Measurements from ENCODE around the gene WSCD2.

Gene WSCD2

DNA sequence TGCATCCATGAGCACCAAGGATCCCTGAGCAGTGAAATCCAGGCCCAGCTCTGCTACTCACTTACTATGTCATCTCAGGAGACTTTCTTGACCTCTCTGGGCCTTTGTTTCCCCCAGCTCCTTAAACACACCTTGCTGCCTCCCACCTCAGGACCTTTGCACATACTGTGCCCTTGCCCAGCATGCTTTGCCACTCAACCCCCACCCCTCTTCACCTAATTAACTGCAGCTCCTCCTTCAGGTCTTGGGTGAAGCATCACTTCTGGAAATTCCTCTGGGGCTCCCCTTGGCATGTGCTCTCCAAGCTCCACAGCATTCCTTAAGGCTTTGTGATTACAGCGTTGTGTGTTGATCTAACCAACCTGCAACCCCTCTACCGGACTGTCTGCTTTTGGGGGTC, 15.9 kb downstream of the WSCD2 start:
- Mint-ChIP-seq H3K9me3 (no peaks in the 10 kb centered on the region), H3K4me3 (no peak overlapping the region), H3K4me1 (no peaks in the 10 kb centered on the region), H3K36me3 (ENCODE audit: low read depth) (no peaks in the 10 kb centered on the region), H3K27ac (no peak overlapping the region), H3K27me3 (ENCODE audit: low read depth) (peaks cover 16% of the 10 kb centered on the region)
- TF ChIP-seq, protein P1, sequence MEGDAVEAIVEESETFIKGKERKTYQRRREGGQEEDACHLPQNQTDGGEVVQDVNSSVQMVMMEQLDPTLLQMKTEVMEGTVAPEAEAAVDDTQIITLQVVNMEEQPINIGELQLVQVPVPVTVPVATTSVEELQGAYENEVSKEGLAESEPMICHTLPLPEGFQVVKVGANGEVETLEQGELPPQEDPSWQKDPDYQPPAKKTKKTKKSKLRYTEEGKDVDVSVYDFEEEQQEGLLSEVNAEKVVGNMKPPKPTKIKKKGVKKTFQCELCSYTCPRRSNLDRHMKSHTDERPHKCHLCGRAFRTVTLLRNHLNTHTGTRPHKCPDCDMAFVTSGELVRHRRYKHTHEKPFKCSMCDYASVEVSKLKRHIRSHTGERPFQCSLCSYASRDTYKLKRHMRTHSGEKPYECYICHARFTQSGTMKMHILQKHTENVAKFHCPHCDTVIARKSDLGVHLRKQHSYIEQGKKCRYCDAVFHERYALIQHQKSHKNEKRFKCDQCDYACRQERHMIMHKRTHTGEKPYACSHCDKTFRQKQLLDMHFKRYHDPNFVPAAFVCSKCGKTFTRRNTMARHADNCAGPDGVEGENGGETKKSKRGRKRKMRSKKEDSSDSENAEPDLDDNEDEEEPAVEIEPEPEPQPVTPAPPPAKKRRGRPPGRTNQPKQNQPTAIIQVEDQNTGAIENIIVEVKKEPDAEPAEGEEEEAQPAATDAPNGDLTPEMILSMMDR (IDR thresholded peaks at IDR 0.05; ENCODE audit: unreplicated experiment in 3 of 3): no peak

DNA sequence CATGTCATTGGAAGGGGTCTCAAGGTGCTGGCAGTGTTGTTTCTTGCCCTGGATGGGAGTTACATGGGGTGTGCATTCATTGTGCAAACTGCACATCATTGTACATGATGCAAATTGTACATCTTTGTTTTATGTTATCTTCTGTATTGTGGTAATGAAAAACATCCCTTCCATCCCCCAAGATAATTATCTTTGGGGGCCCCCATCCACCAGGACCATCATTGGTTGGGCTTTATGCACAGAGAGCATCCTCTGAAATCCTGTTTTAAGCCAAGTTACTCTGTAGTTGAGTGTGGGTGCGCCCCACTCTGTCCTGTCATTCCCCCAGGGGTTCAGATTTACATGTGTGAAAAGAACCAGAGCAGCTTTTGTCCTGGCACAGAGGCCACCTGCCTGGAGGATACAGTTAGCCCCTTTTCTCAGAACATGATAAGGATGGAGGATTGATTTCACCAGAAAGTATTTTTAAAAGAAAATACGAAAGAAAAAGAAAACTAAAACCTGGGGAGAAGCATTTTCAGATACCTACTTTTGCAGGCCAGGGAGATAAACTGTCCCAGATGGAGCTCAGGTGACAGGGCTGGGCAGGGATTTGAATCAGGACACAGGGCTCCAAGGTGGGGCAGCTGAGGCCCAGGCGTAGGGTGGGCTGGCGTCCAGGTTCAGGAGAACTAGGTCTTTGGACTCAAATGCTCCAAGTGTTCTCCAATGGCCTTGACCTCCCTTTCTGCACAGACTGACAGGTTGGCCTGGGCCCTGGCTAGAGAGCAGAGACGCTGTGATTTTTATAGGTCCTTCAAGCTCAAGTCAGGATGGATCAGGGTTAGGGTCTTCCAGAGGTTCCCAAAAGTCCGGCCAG, 17.2 kb downstream of the WSCD2 start:
- TF ChIP-seq, protein P1 (IDR thresholded peaks at IDR 0.05; ENCODE audit: unreplicated experiment in 3 of 3): no peak
- H3K4me3 Mint-ChIP-seq: no peak overlapping the region
- no peak overlapping the region for H3K27ac Mint-ChIP-seq
- H3K27me3 Mint-ChIP-seq (ENCODE audit: low read depth): peaks cover 22% of the 10 kb centered on the region
- H3K9me3 Mint-ChIP-seq: no peaks in the 10 kb centered on the region
- no peaks in the 10 kb centered on the region for H3K36me3 Mint-ChIP-seq (ENCODE audit: low read depth)
- H3K4me1 Mint-ChIP-seq: no peaks in the 10 kb centered on the region

DNA sequence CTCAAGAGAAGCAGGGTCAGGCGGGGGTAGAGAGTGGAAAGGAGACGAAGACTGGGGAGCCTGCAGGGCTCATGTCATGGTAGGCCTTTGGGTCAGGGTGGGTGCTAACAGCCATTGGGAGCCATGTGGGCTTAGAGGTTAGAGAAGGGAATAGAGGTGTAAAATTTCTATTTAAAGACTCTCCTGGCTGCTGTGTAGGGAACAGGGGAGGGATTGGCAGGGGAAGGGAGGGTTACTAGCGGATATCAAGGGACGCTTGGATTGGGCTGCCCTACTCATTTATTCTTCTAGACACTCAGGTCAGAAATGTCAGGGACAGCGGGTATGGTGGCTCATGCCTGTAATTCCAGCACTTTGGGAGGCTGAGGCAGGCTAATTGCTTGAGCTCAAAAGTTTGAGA, 18.2 kb downstream of the WSCD2 start:
- no peaks in the 10 kb centered on the region for H3K36me3 Mint-ChIP-seq (ENCODE audit: low read depth)
- H3K27ac Mint-ChIP-seq: no peak overlapping the region
- H3K27me3 Mint-ChIP-seq (ENCODE audit: low read depth): peaks cover 27% of the 10 kb centered on the region
- no peak overlapping the region for H3K4me3 Mint-ChIP-seq
- TF ChIP-seq, protein P1 (IDR thresholded peaks at IDR 0.05; ENCODE audit: unreplicated experiment in 3 of 3): no peak
- H3K9me3 Mint-ChIP-seq: no peaks in the 10 kb centered on the region
- peaks cover 5% of the 10 kb centered on the region for H3K4me1 Mint-ChIP-seq

DNA sequence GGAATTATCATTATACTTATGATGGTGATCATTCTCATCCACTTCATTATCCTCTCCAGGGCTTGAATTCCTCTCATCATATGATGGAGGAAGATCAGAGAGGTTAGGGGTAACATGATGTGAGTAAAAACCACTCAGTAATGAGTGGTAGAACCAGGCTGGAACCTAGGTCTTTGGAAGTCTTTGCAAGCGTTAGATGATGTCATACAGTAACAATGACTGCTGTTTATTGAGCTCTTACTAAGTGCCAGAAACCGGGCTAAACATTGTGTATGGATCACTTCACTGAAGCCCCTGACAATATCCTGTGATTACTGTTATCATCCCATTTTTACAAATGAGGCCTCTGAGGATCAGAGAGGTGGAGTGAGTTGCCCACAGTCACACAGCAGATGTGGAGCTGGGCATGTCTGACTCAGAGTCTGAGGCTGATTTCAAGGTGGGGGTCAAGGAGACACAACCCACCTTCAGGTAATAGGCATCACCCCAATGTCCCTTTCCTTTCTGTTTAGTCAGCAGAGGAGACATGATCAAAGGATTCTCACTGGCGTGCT, 19.5 kb downstream of the WSCD2 start:
- Mint-ChIP-seq H3K9me3 (no peaks in the 10 kb centered on the region), H3K36me3 (ENCODE audit: low read depth) (no peaks in the 10 kb centered on the region)
- TF ChIP-seq, protein P1 (IDR thresholded peaks at IDR 0.05; ENCODE audit: unreplicated experiment in 3 of 3): no peak

DNA sequence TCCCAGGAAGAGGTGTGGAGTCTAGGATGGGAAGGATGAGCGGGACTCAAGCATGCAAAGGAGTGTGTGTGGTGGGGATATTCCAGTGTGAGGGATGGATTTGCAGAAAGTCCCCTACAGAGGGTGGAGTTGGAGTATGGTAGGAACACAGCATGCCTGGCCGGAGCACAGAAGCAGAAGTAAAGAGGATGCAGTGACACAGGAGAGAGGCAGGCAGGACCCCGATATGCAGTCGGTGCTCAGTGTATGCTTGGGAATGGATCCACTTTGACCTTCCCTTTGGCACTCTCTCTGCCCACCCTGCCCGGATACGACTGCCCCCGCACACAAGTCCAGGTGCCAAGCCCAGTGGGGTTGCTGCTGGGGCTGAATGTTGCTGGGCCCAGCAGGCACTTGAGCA, 21.3 kb downstream of the WSCD2 start:
- Mint-ChIP-seq H3K4me3 (no peak overlapping the region), H3K4me1 (peaks cover 5% of the 10 kb centered on the region), H3K9me3 (no peaks in the 10 kb centered on the region), H3K27ac (no peak overlapping the region), H3K36me3 (ENCODE audit: low read depth) (no peaks in the 10 kb centered on the region), H3K27me3 (ENCODE audit: low read depth) (peaks cover 36% of the 10 kb centered on the region)
- TF ChIP-seq, protein P1 (IDR thresholded peaks at IDR 0.05; ENCODE audit: unreplicated experiment in 3 of 3): no peak

More for the DNA sequence above, 19.5 kb downstream of the WSCD2 start:
- H3K27ac Mint-ChIP-seq: no peak overlapping the region
- peaks cover 29% of the 10 kb centered on the region for H3K27me3 Mint-ChIP-seq (ENCODE audit: low read depth)
- H3K4me3 Mint-ChIP-seq: no peak overlapping the region
- peaks cover 5% of the 10 kb centered on the region for H3K4me1 Mint-ChIP-seq
